Natural killer cell treated with Interleukin-12 subunit alpha and Interleukin-12 subunit beta and Interleukin-15 and Interleukin-18, amount 100 ng/mL, for 72 hours (primary cell): Measurements from ENCODE around the gene MRPS7. TPM values are rescaled to one million over a fixed set of nuclear protein-coding genes. Genes with fewer than 3 reads are reported as not detected.
"Not testable (repeated sequence)": the region's sequence is repeated elsewhere in the genome, so short reads cannot be mapped to it uniquely, and the experiment has no call there.

Experiments
- ATAC-seq, 2 donors: fragments of 150-1000 bp; cut with Tn5 transposase in 1 of 2; sonication (Bioruptor Pico), chemical (Tn5 transposase) in 1 of 2; 2 replicates each; pipeline ENCODE4 v1.10.0; 2021
- DNase-seq: peaks from one replicate; pipeline ENCODE4 v3.0.0; 2022; ENCODE audit warnings: low spot score
- H3K27ac Mint-ChIP-seq, 2 donors: 1 replicate in 1 of 2; 2 replicates in 1 of 2; pipeline ENCODE4 v1.8.0; 2022; ENCODE audit warnings: mixed read lengths in 2 of 2, mild to moderate bottlenecking in 1 of 2, moderate library complexity in 1 of 2
- H3K27me3 Mint-ChIP-seq, 2 donors: 1 replicate in 1 of 2; 2 replicates in 1 of 2; pipeline ENCODE4 v1.8.0; 2022; ENCODE audit warnings: mixed read lengths in 2 of 2
- H3K36me3 Mint-ChIP-seq: one replicate; pipeline ENCODE4 v1.8.0; 2022; ENCODE audit warnings: mixed read lengths
- H3K4me1 Mint-ChIP-seq, 2 donors: 1 replicate in 1 of 2; 2 replicates in 1 of 2; pipeline ENCODE4 v1.8.0; 2022; ENCODE audit warnings: low read depth in 2 of 2, mixed read lengths in 2 of 2, mild to moderate bottlenecking in 1 of 2
- H3K4me3 Mint-ChIP-seq: one replicate; pipeline ENCODE4 v1.8.0; 2022; ENCODE audit warnings: mixed read lengths
- H3K9me3 Mint-ChIP-seq: 2 replicates; pipeline ENCODE4 v1.8.0; 2022; ENCODE audit warnings: mixed read lengths
- total RNA-seq, 2 donors: library from RNA; stranded (reverse); gene quantifications; one replicate each; pipeline ENCODE4 v1.2.3, GENCODE V29; 2022

The MRPS7 gene
- total RNA-seq, 2 donors from 2014 or later: 76.4 to 82.8 TPM

- Mint-ChIP-seq H3K27ac (peak overlapping the region in 1 of 2 donors; percentile 51), H3K4me1 (peaks cover 22 to 31% of the 10 kb centered on the region in 2 donors)
- H3K36me3 Mint-ChIP-seq, H3K4me3 Mint-ChIP-seq, ATAC-seq, H3K9me3 Mint-ChIP-seq, DNase-seq, H3K27me3 Mint-ChIP-seq: not testable (repeated sequence)
Observed at GRCh38 chr17:75292810-75293448, 31.2 kb downstream of the MRPS7 start.

- Mint-ChIP-seq H3K9me3 (no peaks in the 10 kb centered on the region), H3K27ac (peak overlapping the region; percentile 87 to 94), H3K4me1 (peaks cover 9 to 22% of the 10 kb centered on the region in 2 donors), H3K36me3 (no peaks in the 10 kb centered on the region), H3K4me3 (peak overlapping the region; percentile 81), H3K27me3 (no peaks in the 10 kb centered on the region)
- ATAC-seq (peak; percentile 88 to 91), DNase-seq (peak; percentile 65)
Observed at GRCh38 chr17:75295201-75296158, 33.8 kb downstream of the MRPS7 start.

GRCh38 chr17:75300280-75300679 lies 38.6 kb downstream of the MRPS7 start:
- H3K4me1 Mint-ChIP-seq: peaks cover 4 to 14% of the 10 kb centered on the region in 2 donors
- no peaks in the 10 kb centered on the region for H3K36me3 Mint-ChIP-seq
- no peaks in the 10 kb centered on the region for H3K9me3 Mint-ChIP-seq
- DNase-seq (no peak), ATAC-seq (no peak)
- no peaks in the 10 kb centered on the region for H3K27me3 Mint-ChIP-seq
- peak overlapping the region in 1 of 2 donors; percentile 26 for H3K27ac Mint-ChIP-seq
- no peak overlapping the region for H3K4me3 Mint-ChIP-seq

- DNase-seq (no peak), ATAC-seq (peak in 1 of 2 donors; percentile 17)
- Mint-ChIP-seq H3K9me3 (no peaks in the 10 kb centered on the region), H3K27me3 (no peaks in the 10 kb centered on the region), H3K36me3 (no peaks in the 10 kb centered on the region), H3K4me1 (peaks cover 2 to 7% of the 10 kb centered on the region in 2 donors), H3K4me3 (no peak overlapping the region), H3K27ac (peak overlapping the region; percentile 12 to 26)
Observed at GRCh38 chr17:75301049-75301448, 39.4 kb downstream of the MRPS7 start.

GRCh38 chr17:75301502-75302206 lies 40.0 kb downstream of the MRPS7 start:
- H3K36me3 Mint-ChIP-seq: no peaks in the 10 kb centered on the region
- peaks cover 2 to 7% of the 10 kb centered on the region in 2 donors for H3K4me1 Mint-ChIP-seq
- DNase-seq: no peak
- ATAC-seq: no peak
- H3K9me3 Mint-ChIP-seq: no peaks in the 10 kb centered on the region
- H3K27ac Mint-ChIP-seq: no peak overlapping the region
- H3K4me3 Mint-ChIP-seq: no peak overlapping the region
- H3K27me3 Mint-ChIP-seq: no peaks in the 10 kb centered on the region

GRCh38 chr17:75307957-75308731 lies 46.5 kb downstream of the MRPS7 start:
- Mint-ChIP-seq H3K36me3 (no peaks in the 10 kb centered on the region), H3K27me3 (no peaks in the 10 kb centered on the region), H3K9me3 (no peaks in the 10 kb centered on the region), H3K4me3 (no peak overlapping the region), H3K4me1 (peaks cover 0 to 6% of the 10 kb centered on the region in 2 donors), H3K27ac (peak overlapping the region in 1 of 2 donors; percentile 5)
- ATAC-seq (no peak), DNase-seq (no peak)

GRCh38 chr17:75308732-75309629 lies 47.3 kb downstream of the MRPS7 start:
- H3K27ac Mint-ChIP-seq: peak overlapping the region in 1 of 2 donors; percentile 3
- no peaks in the 10 kb centered on the region for H3K27me3 Mint-ChIP-seq
- no peaks in the 10 kb centered on the region for H3K36me3 Mint-ChIP-seq
- H3K4me1 Mint-ChIP-seq: peaks cover 5 to 11% of the 10 kb centered on the region in 2 donors
- DNase-seq (no peak), ATAC-seq (no peak)
- H3K9me3 Mint-ChIP-seq: no peaks in the 10 kb centered on the region
- no peak overlapping the region for H3K4me3 Mint-ChIP-seq

GRCh38 chr17:75313941-75314551 lies 52.4 kb downstream of the MRPS7 start:
- Mint-ChIP-seq H3K27ac (peak overlapping the region; percentile 32 to 59), H3K4me3 (peak overlapping the region; percentile 49), H3K36me3 (no peaks in the 10 kb centered on the region), H3K4me1 (peaks cover 11 to 13% of the 10 kb centered on the region in 2 donors), H3K27me3 (no peaks in the 10 kb centered on the region), H3K9me3 (no peaks in the 10 kb centered on the region)
- DNase-seq (no peak), ATAC-seq (peak; percentile 80)

- Mint-ChIP-seq H3K27ac (no peak overlapping the region), H3K4me3 (no peak overlapping the region), H3K27me3 (no peaks in the 10 kb centered on the region), H3K36me3 (no peaks in the 10 kb centered on the region), H3K4me1 (peaks cover 11 to 13% of the 10 kb centered on the region in 2 donors), H3K9me3 (no peaks in the 10 kb centered on the region)
- ATAC-seq (peak in 1 of 2 donors; percentile 48), DNase-seq (no peak)
Observed at GRCh38 chr17:75315541-75316243, 54.0 kb downstream of the MRPS7 start.
